GM12878 (cell line): ENCODE results near the gene REST. TPM values are rescaled to one million over a fixed set of nuclear protein-coding genes. Genes with fewer than 3 reads are reported as not detected.

Experiments used
- ATAC-seq: fragments of 200-7000 bp; cut with Tn5 transposase; 3 replicates; pipeline ENCODE4 v1.9.1; 2020; ENCODE audit warnings: mild to moderate bottlenecking, moderate library complexity
- BruUV-seq: library from RNA; stranded (reverse); fragments of 400-500 nt; replicated peaks from 2 replicates; lab custom pipeline; 2021; lab: Mats Ljungman, UMichigan
- CTCF ChIA-PET: fragments of 300-600 bp; sonication (Branson Sonifier 250); formaldehyde crosslinking; extraction: SDS; loops from one replicate; lab custom pipeline; 2021; ENCODE audit warnings: inconsistent platforms; lab: Yijun Ruan, JAX
- POLR2A ChIA-PET: fragments of 350-600 bp; formaldehyde crosslinking; extraction: SDS; loops from one replicate; lab custom pipeline; 2021; ENCODE audit warnings: inconsistent platforms; lab: Charles Lee
- RAD21 ChIA-PET: fragments of 300-600 bp; sonication (Branson Sonifier 250); formaldehyde crosslinking; loops from one replicate; lab custom pipeline; 2023; ENCODE audit warnings: antibody characterized with exemption; ENCODE audit not compliant: unreplicated experiment; lab: Charles Lee
- SMC1A ChIA-PET: fragments of 300-600 bp; sonication (Branson Sonifier 250); formaldehyde crosslinking; loops from one replicate; lab custom pipeline; 2023; ENCODE audit not compliant: unreplicated experiment, uncharacterized antibody; lab: Charles Lee
- DNase-seq: peaks from one replicate; pipeline ENCODE4 v3.0.0-alpha.2; 2011; ENCODE audit warnings: low read depth, low spot score
- FAIRE-seq: peaks from 3 replicates; lab custom pipeline; 2011; peaks lifted over from hg19 to GRCh38; lab: Jason Lieb, UNC
- H2AFZ ChIP-seq: 2 replicates; pipeline ENCODE4 v1.6.0; 2011; ENCODE audit warnings: low read depth, low read length, control low read depth; ENCODE audit not compliant: control insufficient read depth
- H3K27ac ChIP-seq: 2 replicates; pipeline ENCODE4 v1.5.1; 2011; ENCODE audit warnings: control low read depth; ENCODE audit not compliant: control insufficient read depth, insufficient read depth
- H3K27me3 ChIP-seq, 2 experiments: replicated peaks in 1 of 2; 2 replicates each; pipeline versions ENCODE4 v1.6.0 to v1.6.1; 2011; ENCODE audit warnings: low read length in 1 of 2; ENCODE audit not compliant: control insufficient read depth in 2 of 2, insufficient read depth in 2 of 2
- H3K36me3 ChIP-seq, 2 experiments: 2 replicates each; pipeline ENCODE4 v1.5.1; 2011; ENCODE audit warnings: low read length in 1 of 2; ENCODE audit not compliant: control insufficient read depth in 2 of 2, insufficient read depth in 2 of 2
- H3K4me1 ChIP-seq: 2 replicates; pipeline ENCODE4 v1.6.1; 2011; ENCODE audit warnings: mild to moderate bottlenecking, low read length, moderate library complexity, mixed read lengths; ENCODE audit not compliant: control insufficient read depth, insufficient read depth
- H3K4me2 ChIP-seq: 2 replicates; pipeline ENCODE4 v1.6.0; 2011; ENCODE audit warnings: control low read depth; ENCODE audit not compliant: control insufficient read depth, insufficient read depth
- H3K4me3 ChIP-seq: fragments of 200-600 bp; sonication (generic); 2 replicates; pipeline ENCODE4 v1.5.1; 2016
- H3K79me2 ChIP-seq: 2 replicates; pipeline ENCODE4 v1.6.0; 2011; ENCODE audit warnings: low read length; ENCODE audit not compliant: control insufficient read depth, insufficient read depth
- H3K9ac ChIP-seq: 2 replicates; pipeline ENCODE4 v1.8.0; 2011; ENCODE audit warnings: low read length, control low read depth, mixed read lengths; ENCODE audit not compliant: control insufficient read depth, insufficient read depth
- H3K9me3 ChIP-seq: replicated peaks from 3 replicates; pipeline ENCODE4 v1.5.1; 2011; ENCODE audit warnings: mild to moderate bottlenecking, low read length; ENCODE audit not compliant: control insufficient read depth, insufficient read depth
- H4K20me1 ChIP-seq: 2 replicates; pipeline ENCODE4 v1.6.0; 2011; ENCODE audit not compliant: control insufficient read depth, insufficient read depth
- ATF2 ChIP-seq: IDR thresholded peaks from 2 replicates; pipeline ENCODE4 v1.6.1; 2012; ENCODE audit warnings: low read length, inconsistent platforms
- BCL11A ChIP-seq: IDR thresholded peaks from 2 replicates; pipeline ENCODE4 v1.6.1; 2011; ENCODE audit warnings: low read depth, low read length
- CREM ChIP-seq: IDR thresholded peaks from 2 replicates; pipeline ENCODE4 v1.6.1; 2014; ENCODE audit warnings: antibody characterized with exemption, low read depth
- HDGF ChIP-seq: fragments of 450-650 bp; IDR thresholded peaks from 2 replicates; pipeline ENCODE4 v1.6.1; 2016; ENCODE audit warnings: antibody characterized with exemption
- MTA2 ChIP-seq: fragments of 450-650 bp; IDR thresholded peaks from 2 replicates; pipeline ENCODE4 v1.6.1; 2016; ENCODE audit warnings: low read depth, mild to moderate bottlenecking, moderate library complexity
- NFYA ChIP-seq: IDR thresholded peaks from 2 replicates; pipeline ENCODE4 v1.6.1; 2011; ENCODE audit warnings: low read depth, mild to moderate bottlenecking, low read length, improper control_type of control experiment, borderline replicate concordance
- POU2F2 ChIP-seq: IDR thresholded peaks from 3 replicates; pipeline ENCODE4 v1.6.1; 2011; ENCODE audit warnings: low read depth, mild to moderate bottlenecking, low read length, borderline replicate concordance
- YY1 ChIP-seq: IDR thresholded peaks from 2 replicates; pipeline ENCODE4 v1.6.1; 2011; ENCODE audit warnings: low read depth, mild to moderate bottlenecking, low read length
- ZNF274 ChIP-seq: IDR thresholded peaks from one replicate; pipeline ENCODE4 v1.8.0; 2011; ENCODE audit not compliant: insufficient read length, insufficient read depth
- WGBS: methylation state at CpG from one replicate; pipeline ENCODE4 v1.1.6; 2016; ENCODE audit warnings: low lambda C conversion rate; ENCODE audit not compliant: insufficient replicate concordance, insufficient coverage; ENCODE audit errors: missing lambda C conversion rate; 5-methylcytosine and 5-hydroxymethylcytosine counted together
- in situ Hi-C: fragments of 300-500 bp; cut with MboI; formaldehyde crosslinking; loops from 9 replicates; pipeline ENCODE4 v1.14.3; 2018; ENCODE audit warnings: mixed read lengths
- intact Hi-C: fragments of 100-400 bp; cut with micrococcal nuclease; formaldehyde crosslinking; loops from one replicate; pipeline ENCODE4 v1.14.2; 2022; ENCODE audit not compliant: unreplicated experiment
- polyA plus RNA-seq, 11 experiments: library from polyadenylated mRNA; depleted of rRNA in 4 of 11; unstranded in 6 of 11; stranded (reverse) in 5 of 11; fragments of >200 nt; fragmentation: Nextera tagmentation in 4 of 11; fragmentation: Illumina TruSeq in 1 of 11; extraction: Ambion mirVana in 4 of 11; extraction: Trizol in 1 of 11; gene quantifications; 1 replicate in 1 of 11; 2 replicates in 10 of 11; pipeline versions ENCODE4 v1.2.1 to v1.2.3, GENCODE V29; 2011 to 2016; ENCODE audit warnings: inconsistent platforms in 2 of 11, missing spikeins in 2 of 11, low read depth in 1 of 11
- total RNA-seq, 4 experiments: library from RNA; depleted of rRNA in 3 of 4; stranded (reverse); fragments of >200 nt in 3 of 4; fragmentation: Illumina TruSeq in 1 of 4; extraction: Trizol in 1 of 4; gene quantifications; 2 replicates each; pipeline versions ENCODE4 v1.2.1 to v1.2.3, GENCODE V29; 2013 to 2021

Gene REST
- total and polyA plus RNA-seq, 10 of the 15 experiments (the other 5 are each of a cell fraction or from before 2014, with no cell fraction given), result 3.7 to 36.3 (median 20.4) TPM

GRCh38 chr4:56976283-56976836, 68.7 kb downstream of the REST start:
- CTCF ChIA-PET, result interaction anchor here (1.7 kb wide), 1 partner anchor 65 kb away, joined by 4 read pairs; no protein-coding TSS in a partner anchor
- H4K20me1 ChIP-seq, result peaks cover 6% of the 10 kb centered on the region; the same call in 1 of the 2 replicates
- TF ChIP-seq CREM, result no peak
- TF ChIP-seq POU2F2, result no peak
- no peak for TF ChIP-seq HDGF
- TF ChIP-seq ZNF274, result no peak
- TF ChIP-seq NFYA, result no peak
- no peak for TF ChIP-seq ATF2
- TF ChIP-seq BCL11A, result no peak
- no peak for TF ChIP-seq YY1
- no peak for TF ChIP-seq MTA2
- TF ChIP-seq, all 136 proteins: peak for 0
- no peak overlapping the region; the same call in 1 of the 2 replicates for H2AFZ ChIP-seq
- no peaks in the 10 kb centered on the region for H3K27me3 ChIP-seq
- no peak for FAIRE-seq
- H3K27ac ChIP-seq, result peak overlapping the region; percentile 92; the same call in 1 of the 2 replicates
- intact Hi-C loops (loop anchor here (5.0 kb wide), 1 partner anchor 1029 kb away; the partner anchor contains the start of gene CEP135), in situ Hi-C loops (no loop called here)
- DNase-seq, result no peak
- H3K4me1 ChIP-seq, result peaks cover 4% of the 10 kb centered on the region
- no TSS peak for BruUV-seq
- RAD21 ChIA-PET, result interaction anchor here (2.1 kb wide), 1 partner anchor 14 kb away, joined by 11 read pairs; no protein-coding TSS in a partner anchor
- H3K4me2 ChIP-seq, result peak overlapping the region; percentile 94
- POLR2A ChIA-PET, result interaction anchor here (0.6 to 2.0 kb wide), 4 partner anchors 11 to 54 kb away, joined by 3 to 16 read pairs (median 6); no protein-coding TSS in a partner anchor
- SMC1A ChIA-PET, result interaction anchor here (2.6 kb wide), 1 partner anchor 14 kb away, joined by 14 read pairs; no protein-coding TSS in a partner anchor
- 2% methylated on average over 35 of the region's 35 CpGs for WGBS
- H3K79me2 ChIP-seq, result peaks cover 64% of the 10 kb centered on the region
- peak overlapping the region; percentile 86 for H3K4me3 ChIP-seq
- peak overlapping the region; percentile 98 for H3K9ac ChIP-seq
- peak; percentile 1 for ATAC-seq
- H3K36me3 ChIP-seq, result peaks cover 4 to 14% of the 10 kb centered on the region in 2 experiments; a peak in 3 of 4 replicates
- H3K9me3 ChIP-seq, result peaks cover 14% of the 10 kb centered on the region
